NCI-H748 (cell line): ENCODE data around the gene BAIAP2.

Experiments used
- DNase-seq: peaks from one replicate; lab custom pipeline; 2025; ENCODE audit not compliant: unreplicated experiment; lab: John Stamatoyannopoulos, UW

Gene BAIAP2

GRCh38 chr17:81034779-81035520, at the start of gene BAIAP2:
Gene BAIAP2 (plus strand): TSS chr17:81035151. CDS start chr17:81035255, 104 bp downstream.
- peak; percentile 87 for DNase-seq

- DNase-seq, result no peak
Measured at GRCh38 chr17:80986046-80986445, 48.9 kb upstream of the BAIAP2 start.

- no peak for DNase-seq
Measured at GRCh38 chr17:80986816-80987475, 48.0 kb upstream of the BAIAP2 start.

GRCh38 chr17:80987941-80988461, 47.0 kb upstream of the BAIAP2 start:
- DNase-seq, result no peak

- no peak for DNase-seq
Measured at GRCh38 chr17:80989586-80989913, 45.4 kb upstream of the BAIAP2 start.

- no peak for DNase-seq
Measured at GRCh38 chr17:80990921-80991644, 43.9 kb upstream of the BAIAP2 start.

GRCh38 chr17:80991645-80992076, 43.3 kb upstream of the BAIAP2 start, which contains the start of gene CHMP6:
Gene CHMP6 (plus strand): TSS chr17:80991841. CDS start chr17:80991919, 78 bp downstream.
- DNase-seq, result peak; percentile 79

- no peak for DNase-seq
Measured at GRCh38 chr17:80992077-80992947, 42.6 kb upstream of the BAIAP2 start.

GRCh38 chr17:80992948-80993624, 41.9 kb upstream of the BAIAP2 start:
- no peak for DNase-seq

- DNase-seq, result no peak
Measured at GRCh38 chr17:80995131-80995530, 39.8 kb upstream of the BAIAP2 start.

GRCh38 chr17:80996422-80997305, 38.3 kb upstream of the BAIAP2 start:
- DNase-seq, result no peak

- no peak for DNase-seq
Measured at GRCh38 chr17:80997424-80998117, 37.4 kb upstream of the BAIAP2 start.

GRCh38 chr17:80998118-80998747, 36.7 kb upstream of the BAIAP2 start:
- no peak for DNase-seq

GRCh38 chr17:80998748-80999535, 36.0 kb upstream of the BAIAP2 start:
- no peak for DNase-seq

GRCh38 chr17:80999536-81000333, 35.2 kb upstream of the BAIAP2 start:
- DNase-seq, result no peak

- no peak for DNase-seq
Measured at GRCh38 chr17:81000334-81000630, 34.7 kb upstream of the BAIAP2 start.
